Nephron progenitor cell (in vitro differentiated cells): ENCODE data around the gene ZFPM1.

Experiments
- DNase-seq: peaks from one replicate; pipeline ENCODE4 v3.0.0; 2021
- H3K27ac Mint-ChIP-seq: 2 replicates; pipeline ENCODE4 v1.8.0; 2021; ENCODE audit warnings: mild to moderate bottlenecking, moderate library complexity, mixed read lengths
- H3K27me3 Mint-ChIP-seq: 2 replicates; pipeline ENCODE4 v1.8.0; 2021; ENCODE audit warnings: mild to moderate bottlenecking, low read depth, mixed read lengths; ENCODE audit not compliant: poor library complexity
- H3K36me3 Mint-ChIP-seq: 2 replicates; pipeline ENCODE4 v1.8.0; 2021; ENCODE audit warnings: low read depth, mixed read lengths
- H3K4me1 Mint-ChIP-seq: 2 replicates; pipeline ENCODE4 v1.8.0; 2021; ENCODE audit warnings: mixed read lengths
- H3K4me3 Mint-ChIP-seq: 2 replicates; pipeline ENCODE4 v1.8.0; 2021; ENCODE audit warnings: mild to moderate bottlenecking, moderate library complexity, mixed read lengths
- H3K9me3 Mint-ChIP-seq: 2 replicates; pipeline ENCODE4 v1.8.0; 2021; ENCODE audit warnings: mild to moderate bottlenecking, moderate library complexity, mixed read lengths
- TF ChIP-seq, protein P1 (sequence below): fragments of 200-600 bp; sonication (generic); IDR thresholded peaks from 2 replicates; pipeline ENCODE4 v1.5.0; 2021; ENCODE audit warnings: antibody characterized with exemption

ZFPM1 gene

DNA sequence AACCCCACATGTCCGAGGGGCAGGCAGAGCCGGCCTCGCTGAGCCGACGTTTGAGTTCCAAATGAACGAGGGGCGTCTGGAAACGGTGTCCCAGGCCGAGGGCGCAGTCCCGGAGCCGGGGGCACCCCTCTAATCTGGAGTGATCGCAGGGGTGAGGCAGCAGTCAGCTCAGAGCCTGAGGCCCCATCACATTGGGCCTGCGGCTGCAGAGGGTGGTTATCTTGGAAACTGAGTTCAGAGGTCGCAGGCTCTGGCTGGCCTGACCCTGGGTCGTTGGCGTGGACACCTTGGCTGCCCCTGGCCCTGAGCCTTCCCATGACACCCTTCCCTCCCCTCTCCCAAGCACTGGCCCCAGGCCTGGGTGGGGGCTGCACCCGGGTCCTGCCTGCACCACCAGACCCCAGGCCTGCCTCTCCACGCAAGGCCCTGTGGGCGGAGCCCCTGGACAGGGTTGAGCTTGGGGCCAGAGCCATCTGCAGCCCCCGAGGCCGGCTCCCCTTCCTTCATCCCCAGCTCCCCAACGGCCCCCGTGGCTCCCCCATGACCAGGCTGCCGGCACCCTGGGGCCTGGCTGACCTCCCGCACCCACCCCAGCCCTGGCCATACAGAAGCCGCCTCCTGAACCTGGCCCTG, 45.6 kb downstream of the ZFPM1 start:
- TF ChIP-seq, protein P1, sequence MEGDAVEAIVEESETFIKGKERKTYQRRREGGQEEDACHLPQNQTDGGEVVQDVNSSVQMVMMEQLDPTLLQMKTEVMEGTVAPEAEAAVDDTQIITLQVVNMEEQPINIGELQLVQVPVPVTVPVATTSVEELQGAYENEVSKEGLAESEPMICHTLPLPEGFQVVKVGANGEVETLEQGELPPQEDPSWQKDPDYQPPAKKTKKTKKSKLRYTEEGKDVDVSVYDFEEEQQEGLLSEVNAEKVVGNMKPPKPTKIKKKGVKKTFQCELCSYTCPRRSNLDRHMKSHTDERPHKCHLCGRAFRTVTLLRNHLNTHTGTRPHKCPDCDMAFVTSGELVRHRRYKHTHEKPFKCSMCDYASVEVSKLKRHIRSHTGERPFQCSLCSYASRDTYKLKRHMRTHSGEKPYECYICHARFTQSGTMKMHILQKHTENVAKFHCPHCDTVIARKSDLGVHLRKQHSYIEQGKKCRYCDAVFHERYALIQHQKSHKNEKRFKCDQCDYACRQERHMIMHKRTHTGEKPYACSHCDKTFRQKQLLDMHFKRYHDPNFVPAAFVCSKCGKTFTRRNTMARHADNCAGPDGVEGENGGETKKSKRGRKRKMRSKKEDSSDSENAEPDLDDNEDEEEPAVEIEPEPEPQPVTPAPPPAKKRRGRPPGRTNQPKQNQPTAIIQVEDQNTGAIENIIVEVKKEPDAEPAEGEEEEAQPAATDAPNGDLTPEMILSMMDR = no peak
- Mint-ChIP-seq H3K4me1 (peaks cover 16% of the 10 kb centered on the region), H3K36me3 (no peaks in the 10 kb centered on the region), H3K27ac (peak overlapping the region; percentile 85), H3K9me3 (no peaks in the 10 kb centered on the region), H3K27me3 (no peaks in the 10 kb centered on the region), H3K4me3 (no peak overlapping the region)
- no peak for DNase-seq

DNA sequence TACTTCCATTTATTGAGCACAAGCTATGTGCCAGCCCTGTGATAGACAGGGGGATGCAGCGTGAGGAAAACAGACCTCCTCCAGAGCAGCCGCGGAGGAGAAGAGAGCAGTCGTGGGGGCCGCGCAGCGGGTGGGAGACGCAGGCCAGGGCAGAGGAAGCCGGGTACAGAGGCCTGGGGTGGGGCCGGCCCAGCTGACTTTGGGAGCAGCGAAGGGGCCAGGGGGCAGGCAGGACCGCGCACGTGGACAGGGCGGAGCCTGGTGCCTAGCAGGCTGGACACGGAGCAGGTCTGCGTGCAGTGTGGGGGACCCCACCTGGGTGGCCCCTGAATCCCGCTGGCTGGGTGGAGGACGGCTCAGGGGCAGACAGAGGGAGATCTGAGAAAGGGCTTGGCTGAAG, 46.2 kb downstream of the ZFPM1 start:
- H3K4me3 Mint-ChIP-seq = no peak overlapping the region
- no peaks in the 10 kb centered on the region for H3K36me3 Mint-ChIP-seq
- no peak for DNase-seq
- H3K4me1 Mint-ChIP-seq = peaks cover 16% of the 10 kb centered on the region
- H3K27me3 Mint-ChIP-seq = no peaks in the 10 kb centered on the region
- no peak overlapping the region for H3K27ac Mint-ChIP-seq
- TF ChIP-seq, protein P1 = no peak
- no peaks in the 10 kb centered on the region for H3K9me3 Mint-ChIP-seq

GRCh38 chr16:88499836-88500251, 46.8 kb downstream of the ZFPM1 start:
- Mint-ChIP-seq H3K36me3 (no peaks in the 10 kb centered on the region), H3K4me1 (peaks cover 16% of the 10 kb centered on the region), H3K4me3 (no peak overlapping the region), H3K9me3 (no peaks in the 10 kb centered on the region), H3K27me3 (no peaks in the 10 kb centered on the region), H3K27ac (no peak overlapping the region)
- no peak for DNase-seq
- TF ChIP-seq, protein P1 = no peak

DNA sequence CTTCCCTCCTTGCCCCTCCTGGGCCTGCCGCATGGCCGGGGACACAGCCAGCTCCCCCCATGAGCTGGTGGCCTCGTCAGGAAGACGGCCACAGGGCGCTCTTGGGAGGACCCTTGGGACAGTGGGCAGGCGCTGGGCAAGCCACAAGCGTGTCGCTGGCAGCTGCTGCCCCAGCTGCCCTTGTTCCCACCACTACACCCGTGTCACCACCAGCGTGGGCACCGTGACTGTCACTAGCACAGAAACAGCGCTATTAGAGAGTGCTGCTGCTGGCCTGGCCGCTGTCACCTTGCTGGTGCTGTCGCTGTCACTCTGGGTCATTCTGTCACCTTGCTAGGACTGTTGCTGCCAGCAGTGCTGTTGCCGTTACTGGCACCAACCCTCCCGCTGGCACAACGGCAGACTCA, 47.2 kb downstream of the ZFPM1 start:
- Mint-ChIP-seq H3K27me3 (no peaks in the 10 kb centered on the region), H3K4me3 (no peak overlapping the region), H3K9me3 (no peaks in the 10 kb centered on the region), H3K4me1 (peaks cover 16% of the 10 kb centered on the region), H3K36me3 (no peaks in the 10 kb centered on the region), H3K27ac (no peak overlapping the region)
- TF ChIP-seq, protein P1 = no peak
- no peak for DNase-seq

GRCh38 chr16:88502371-88502770, 49.3 kb downstream of the ZFPM1 start:
- Mint-ChIP-seq H3K4me3 (no peak overlapping the region), H3K27ac (no peak overlapping the region)

More at GRCh38 chr16:88502371-88502770, 49.3 kb downstream of the ZFPM1 start:
- H3K27me3 Mint-ChIP-seq = no peaks in the 10 kb centered on the region
- H3K9me3 Mint-ChIP-seq = no peaks in the 10 kb centered on the region
- DNase-seq = no peak
- TF ChIP-seq, protein P1 = no peak
- peaks cover 16% of the 10 kb centered on the region for H3K4me1 Mint-ChIP-seq
- no peaks in the 10 kb centered on the region for H3K36me3 Mint-ChIP-seq
